Fibroblast of villous mesenchyme (primary cell): ENCODE results near the gene CAMSAP1. TPM values are rescaled to one million over a fixed set of nuclear protein-coding genes. Genes with fewer than 3 reads are reported as not detected.

Experiments
- DNase-seq: peaks from one replicate; pipeline ENCODE4 v3.0.0-alpha.2; 2010; ENCODE audit warnings: low read depth
- H3K4me3 ChIP-seq: 2 replicates; pipeline ENCODE4 v1.5.1; 2011; ENCODE audit warnings: low read depth, mild to moderate bottlenecking, low read length
- total RNA-seq: library from RNA; depleted of rRNA; stranded (reverse); fragments of >200 nt; gene quantifications from 2 replicates; pipeline ENCODE4 v1.2.3, GENCODE V29; 2012
- TF ChIP-seq, protein P1 (sequence below): IDR thresholded peaks from 2 replicates; pipeline ENCODE4 v1.5.1; 2012; ENCODE audit warnings: low read depth, mild to moderate bottlenecking, low read length; ENCODE audit not compliant: insufficient read depth

The CAMSAP1 gene
- total RNA-seq, 1 donor, result 23.7 TPM

DNA sequence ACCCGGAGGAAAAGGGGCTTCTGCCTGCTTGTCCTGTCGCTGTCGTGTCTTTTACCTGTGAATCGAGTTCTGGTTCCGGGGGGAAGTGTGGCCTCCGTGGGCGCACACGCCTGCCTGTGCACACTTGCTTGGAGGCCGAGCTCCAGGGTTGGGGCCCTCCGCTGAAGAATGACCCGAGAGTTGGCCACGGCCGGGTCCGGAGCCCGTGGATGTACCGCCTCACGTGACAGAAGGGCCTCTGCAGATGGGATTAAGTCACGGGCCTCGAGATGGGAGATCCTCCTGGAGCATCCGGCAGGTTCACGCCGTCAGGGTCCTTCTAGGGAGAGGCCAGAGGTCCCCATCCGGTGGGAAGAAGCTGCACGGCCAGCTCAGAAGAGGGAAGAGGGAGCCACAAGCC lies 124.4 kb downstream of the CAMSAP1 start:
- no peak for DNase-seq
- TF ChIP-seq, protein P1, sequence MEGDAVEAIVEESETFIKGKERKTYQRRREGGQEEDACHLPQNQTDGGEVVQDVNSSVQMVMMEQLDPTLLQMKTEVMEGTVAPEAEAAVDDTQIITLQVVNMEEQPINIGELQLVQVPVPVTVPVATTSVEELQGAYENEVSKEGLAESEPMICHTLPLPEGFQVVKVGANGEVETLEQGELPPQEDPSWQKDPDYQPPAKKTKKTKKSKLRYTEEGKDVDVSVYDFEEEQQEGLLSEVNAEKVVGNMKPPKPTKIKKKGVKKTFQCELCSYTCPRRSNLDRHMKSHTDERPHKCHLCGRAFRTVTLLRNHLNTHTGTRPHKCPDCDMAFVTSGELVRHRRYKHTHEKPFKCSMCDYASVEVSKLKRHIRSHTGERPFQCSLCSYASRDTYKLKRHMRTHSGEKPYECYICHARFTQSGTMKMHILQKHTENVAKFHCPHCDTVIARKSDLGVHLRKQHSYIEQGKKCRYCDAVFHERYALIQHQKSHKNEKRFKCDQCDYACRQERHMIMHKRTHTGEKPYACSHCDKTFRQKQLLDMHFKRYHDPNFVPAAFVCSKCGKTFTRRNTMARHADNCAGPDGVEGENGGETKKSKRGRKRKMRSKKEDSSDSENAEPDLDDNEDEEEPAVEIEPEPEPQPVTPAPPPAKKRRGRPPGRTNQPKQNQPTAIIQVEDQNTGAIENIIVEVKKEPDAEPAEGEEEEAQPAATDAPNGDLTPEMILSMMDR, result no peak
- no peak overlapping the region for H3K4me3 ChIP-seq

DNA sequence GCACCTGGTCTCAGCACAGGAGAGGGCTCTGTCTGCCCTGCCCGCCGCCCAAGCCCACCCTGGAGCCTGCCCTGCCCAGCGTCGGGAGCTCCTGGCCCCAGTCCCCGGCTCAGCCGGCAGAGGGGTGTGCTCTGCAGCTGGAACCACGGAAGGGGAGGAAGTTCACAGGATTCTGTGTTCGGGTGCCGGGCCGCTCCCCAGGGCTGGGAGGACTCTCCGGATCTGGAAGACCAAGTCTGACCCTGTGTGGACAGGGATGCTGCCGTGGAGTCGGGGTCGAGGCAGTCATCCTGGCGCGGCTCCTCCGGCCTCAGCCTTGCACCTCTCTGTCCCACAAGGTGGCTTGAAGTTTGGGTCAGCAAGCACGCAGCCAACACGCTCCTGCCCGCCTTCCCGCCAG lies 126.7 kb downstream of the CAMSAP1 start:
- TF ChIP-seq, protein P1, result no peak
- H3K4me3 ChIP-seq, result no peak overlapping the region
- no peak for DNase-seq

DNA sequence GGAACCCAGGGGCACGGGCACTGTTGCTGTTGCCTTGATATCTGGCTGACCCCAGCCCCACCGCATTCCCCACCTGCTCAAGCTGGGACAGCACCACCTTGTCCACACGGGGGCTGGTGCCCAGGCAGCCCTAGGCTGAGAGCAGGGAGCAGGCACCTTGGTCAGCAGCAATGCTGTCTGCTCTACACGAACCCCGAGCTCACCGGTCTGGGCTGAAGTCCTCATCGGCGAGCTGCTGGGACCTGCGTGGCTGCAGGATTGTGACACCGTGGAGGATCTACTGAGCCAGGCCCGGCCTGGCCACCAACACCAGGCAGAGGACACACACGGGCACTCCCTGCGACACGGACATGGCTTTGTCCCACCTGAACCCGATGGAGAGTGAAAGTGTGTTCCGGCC lies 127.3 kb downstream of the CAMSAP1 start:
- no peak overlapping the region for H3K4me3 ChIP-seq
- no peak for DNase-seq
- TF ChIP-seq, protein P1, result no peak

DNA sequence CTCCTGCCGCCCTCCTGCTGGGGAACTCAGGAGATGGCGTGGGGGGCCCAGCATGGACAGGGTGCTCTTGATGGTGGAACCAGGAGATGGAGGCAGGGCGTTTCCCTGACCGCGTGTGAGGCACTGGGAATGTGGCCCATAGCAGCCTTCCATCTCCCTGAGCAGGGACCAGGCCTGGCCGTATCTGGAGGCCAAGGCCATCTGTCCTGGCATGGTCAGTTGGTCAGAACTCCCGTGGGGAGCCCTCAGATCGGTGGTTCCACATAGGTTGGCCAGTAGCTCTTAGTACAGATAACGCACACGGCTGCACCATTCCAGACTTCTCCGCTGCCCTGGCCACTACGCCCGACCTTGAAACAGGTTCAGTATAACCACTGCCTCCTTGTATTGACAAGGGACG lies 127.8 kb downstream of the CAMSAP1 start:
- H3K4me3 ChIP-seq, result no peak overlapping the region
- TF ChIP-seq, protein P1, result no peak
- no peak for DNase-seq

DNA sequence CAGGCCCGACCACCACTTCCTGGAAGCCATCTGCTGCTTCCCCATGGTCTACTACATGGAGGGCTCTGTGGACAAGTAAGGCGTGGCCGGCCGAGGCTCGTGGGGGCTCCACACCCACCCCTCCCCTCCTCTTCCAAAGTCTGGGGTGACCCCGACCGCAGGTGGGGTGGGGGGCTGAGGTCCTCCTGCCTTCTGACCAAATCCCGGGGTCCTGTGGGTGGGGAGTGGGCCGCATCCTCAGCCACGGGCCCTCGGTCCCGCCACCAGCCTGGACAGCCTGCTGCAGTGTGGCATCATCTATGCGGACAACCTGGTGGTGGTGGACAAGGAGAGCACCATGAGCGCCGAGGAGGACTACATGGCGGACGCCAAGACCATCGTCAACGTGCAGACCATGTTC lies 128.9 kb downstream of the CAMSAP1 start:
- TF ChIP-seq, protein P1, result no peak
- no peak for DNase-seq
- no peak overlapping the region for H3K4me3 ChIP-seq

DNA sequence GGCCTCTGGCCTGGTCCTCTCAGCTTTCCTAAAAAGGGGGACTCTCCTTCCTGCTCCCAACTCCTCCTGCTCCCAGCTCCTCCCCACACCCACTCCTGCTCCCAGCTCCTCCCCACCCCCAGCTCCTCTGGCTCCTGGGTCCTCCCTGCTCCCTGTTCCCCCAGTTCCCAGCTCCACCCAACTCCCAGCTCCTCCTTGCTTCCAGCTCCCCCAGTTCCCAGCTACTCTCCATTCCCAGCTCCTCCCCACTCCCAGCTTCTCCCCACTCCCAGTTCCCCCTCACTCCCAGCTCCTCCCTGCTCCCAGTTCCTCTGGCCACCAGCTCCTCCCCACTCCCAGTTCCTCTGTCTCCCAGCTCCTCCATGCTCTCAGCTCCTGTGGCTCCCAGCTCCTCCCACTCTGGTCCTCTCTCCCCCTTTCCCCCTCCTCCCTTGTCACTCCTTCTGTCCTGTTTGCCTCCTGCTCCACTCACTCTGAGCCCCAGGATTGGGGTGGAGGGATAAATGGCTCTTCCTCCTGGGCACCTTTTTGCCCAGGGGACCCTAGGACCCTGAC lies 129.6 kb downstream of the CAMSAP1 start:
- TF ChIP-seq, protein P1, result no peak
- DNase-seq, result no peak
- no peak overlapping the region for H3K4me3 ChIP-seq

DNA sequence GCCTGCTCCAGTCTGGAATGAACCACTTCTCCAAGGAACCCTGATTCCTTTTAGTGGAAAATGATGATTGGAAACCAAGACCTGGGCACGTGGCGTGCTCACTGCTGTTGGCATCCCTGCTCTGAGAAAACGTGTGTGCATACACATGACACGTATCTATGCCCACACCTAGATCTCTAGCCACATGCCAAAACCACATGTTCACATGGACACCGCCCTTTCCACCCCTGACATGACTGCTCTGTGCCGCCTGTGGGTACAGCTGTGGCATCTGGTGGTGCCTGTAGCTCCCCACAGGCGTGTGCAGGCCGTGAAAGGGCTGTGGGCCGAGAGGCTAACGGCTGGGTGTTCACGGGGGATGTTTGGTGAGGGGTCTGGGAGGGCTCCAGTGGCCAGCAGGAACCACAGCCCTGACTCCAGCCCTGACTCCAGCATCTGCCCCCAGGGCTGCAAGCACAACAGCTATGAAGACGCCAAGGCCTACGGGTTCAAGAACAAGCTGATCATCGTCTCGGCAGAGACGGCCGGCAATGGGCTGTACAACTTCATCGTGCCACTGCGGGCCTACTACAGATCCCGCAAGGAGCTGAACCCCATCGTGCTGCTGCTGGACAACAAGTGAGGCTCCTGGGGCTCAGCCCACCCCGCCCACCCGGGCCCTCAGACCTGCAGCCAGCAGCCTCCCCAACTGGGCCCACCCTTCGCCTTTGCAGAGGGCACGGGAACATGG lies 130.3 kb downstream of the CAMSAP1 start:
- no peak for DNase-seq
- TF ChIP-seq, protein P1, result no peak
- no peak overlapping the region for H3K4me3 ChIP-seq
